ENCODE results near the gene ANKRD28.
"Not testable (repeated sequence)": the region's sequence is repeated elsewhere in the genome, so short reads cannot be mapped to it uniquely, and the experiment has no call there.

ANKRD28 gene

GRCh38 chr3:15797642-15798303 lies at the start of gene ANKRD28:
ANKRD28 (minus strand) TSS chr3:15797979; CDS start chr3:15796521, 1,458 bp downstream.
- peak; percentile 97 for DNase-seq (ENCODE audit: low read depth)

- no peak for DNase-seq (ENCODE audit: low read depth)
Observed at GRCh38 chr3:15847239-15847638, 49.5 kb upstream of the ANKRD28 start.

GRCh38 chr3:15846606-15847005 lies 48.8 kb upstream of the ANKRD28 start:
- no peak for DNase-seq (ENCODE audit: low read depth)

- no peak for DNase-seq (ENCODE audit: low read depth)
Observed at GRCh38 chr3:15845475-15845874, 47.7 kb upstream of the ANKRD28 start.

- no peak for DNase-seq (ENCODE audit: low read depth)
Observed at GRCh38 chr3:15844889-15845288, 47.1 kb upstream of the ANKRD28 start.

GRCh38 chr3:15841091-15841973 lies 43.6 kb upstream of the ANKRD28 start:
- not testable (repeated sequence) for DNase-seq (ENCODE audit: low read depth)

- DNase-seq (ENCODE audit: low read depth), result no peak
Observed at GRCh38 chr3:15839568-15839967, 41.8 kb upstream of the ANKRD28 start.

GRCh38 chr3:15831927-15832326 lies 34.1 kb upstream of the ANKRD28 start:
- no peak for DNase-seq (ENCODE audit: low read depth)

- no peak for DNase-seq (ENCODE audit: low read depth)
Observed at GRCh38 chr3:15825016-15825415, 27.2 kb upstream of the ANKRD28 start.

GRCh38 chr3:15823092-15823491 lies 25.3 kb upstream of the ANKRD28 start:
- DNase-seq (ENCODE audit: low read depth), result no peak

GRCh38 chr3:15822281-15822680 lies 24.5 kb upstream of the ANKRD28 start:
- no peak for DNase-seq (ENCODE audit: low read depth)

GRCh38 chr3:15820911-15821310 lies 23.1 kb upstream of the ANKRD28 start:
- DNase-seq (ENCODE audit: low read depth), result no peak

GRCh38 chr3:15819576-15819975 lies 21.8 kb upstream of the ANKRD28 start:
- no peak for DNase-seq (ENCODE audit: low read depth)

- no peak for DNase-seq (ENCODE audit: low read depth)
Observed at GRCh38 chr3:15819043-15819442, 21.3 kb upstream of the ANKRD28 start.

- peak; percentile 81 for DNase-seq (ENCODE audit: low read depth)
Observed at GRCh38 chr3:15815696-15816095, 17.9 kb upstream of the ANKRD28 start.

- not testable (repeated sequence) for DNase-seq (ENCODE audit: low read depth)
Observed at GRCh38 chr3:15813079-15813478, 15.3 kb upstream of the ANKRD28 start.

GRCh38 chr3:15812183-15812582 lies 14.4 kb upstream of the ANKRD28 start:
- DNase-seq (ENCODE audit: low read depth), result no peak

- DNase-seq (ENCODE audit: low read depth), result no peak
Observed at GRCh38 chr3:15810702-15811101, 12.9 kb upstream of the ANKRD28 start.

- DNase-seq (ENCODE audit: low read depth), result no peak
Observed at GRCh38 chr3:15809313-15809712, 11.5 kb upstream of the ANKRD28 start.

GRCh38 chr3:15808679-15809310 lies 11.0 kb upstream of the ANKRD28 start:
- DNase-seq (ENCODE audit: low read depth), result no peak

GRCh38 chr3:15805756-15806266 lies 8.0 kb upstream of the ANKRD28 start:
- DNase-seq (ENCODE audit: low read depth), result no peak

GRCh38 chr3:15804553-15805095 lies 6.8 kb upstream of the ANKRD28 start:
- DNase-seq (ENCODE audit: low read depth), result no peak

Measured in fibroblast of the conjunctiva (primary cell).